Measurements from ENCODE around the gene DCDC1. TPM values are rescaled to one million over a fixed set of nuclear protein-coding genes. Genes with fewer than 3 reads are reported as not detected.
"Not testable (repeated sequence)": the region's sequence is repeated elsewhere in the genome, so short reads cannot be mapped to it uniquely, and the experiment has no call there.

DCDC1 gene
- total RNA-seq, 1 experiment from 2014 or later = under 0.01 TPM

DNA sequence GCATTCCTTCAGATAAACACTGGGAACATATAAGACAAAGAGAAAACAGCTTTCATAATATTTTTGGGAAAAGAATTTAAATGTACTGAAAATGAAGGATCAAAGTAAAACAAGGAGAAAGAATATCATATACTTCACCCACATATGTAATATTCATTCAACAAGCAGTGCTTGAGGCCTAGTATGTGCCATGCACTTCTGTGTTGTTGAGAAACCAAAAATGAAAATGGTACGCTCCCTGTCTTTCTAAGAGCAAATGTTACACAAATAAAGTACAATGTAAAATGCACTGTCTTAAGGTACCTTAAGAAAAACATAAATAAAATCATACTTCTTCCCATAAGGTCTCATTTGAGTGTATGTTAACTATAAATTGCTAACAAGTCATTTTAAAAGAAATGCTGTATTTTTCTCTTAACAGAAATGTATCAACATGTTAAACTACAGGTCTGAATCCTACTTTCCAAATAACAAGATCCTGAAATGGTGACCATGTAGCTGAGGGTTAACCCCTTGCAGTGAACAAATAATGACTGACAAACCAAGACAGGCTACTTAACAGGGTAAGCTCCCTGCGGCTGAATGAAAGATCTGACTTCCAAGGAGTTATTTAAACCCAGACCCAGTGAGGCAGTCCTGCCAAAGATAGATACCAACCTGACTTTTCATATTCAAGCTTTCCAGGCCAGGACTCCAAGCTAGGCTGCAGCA lies 377.6 kb downstream of the DCDC1 start:
- no peak for DNase-seq (ENCODE audit: low read depth)

DNA sequence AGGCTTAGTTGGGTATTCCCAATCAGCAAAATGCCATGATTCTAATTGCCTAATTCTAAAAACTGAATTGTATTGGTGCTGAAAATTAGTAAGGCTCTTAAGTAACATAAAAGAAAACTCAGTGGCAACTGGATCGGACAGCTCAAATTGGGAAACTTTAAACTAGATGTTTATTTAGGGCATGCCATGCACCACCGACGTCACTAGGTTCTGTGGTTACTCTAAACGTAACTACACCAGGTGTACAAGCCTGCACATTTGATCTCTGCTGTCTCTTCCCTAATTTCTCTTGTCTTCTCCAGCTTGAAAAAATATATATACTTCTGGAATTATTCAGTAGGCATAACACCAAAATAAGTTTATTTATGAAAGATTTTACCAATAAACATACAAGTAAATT lies 378.2 kb downstream of the DCDC1 start:
- DNase-seq (ENCODE audit: low read depth) = no peak

DNA sequence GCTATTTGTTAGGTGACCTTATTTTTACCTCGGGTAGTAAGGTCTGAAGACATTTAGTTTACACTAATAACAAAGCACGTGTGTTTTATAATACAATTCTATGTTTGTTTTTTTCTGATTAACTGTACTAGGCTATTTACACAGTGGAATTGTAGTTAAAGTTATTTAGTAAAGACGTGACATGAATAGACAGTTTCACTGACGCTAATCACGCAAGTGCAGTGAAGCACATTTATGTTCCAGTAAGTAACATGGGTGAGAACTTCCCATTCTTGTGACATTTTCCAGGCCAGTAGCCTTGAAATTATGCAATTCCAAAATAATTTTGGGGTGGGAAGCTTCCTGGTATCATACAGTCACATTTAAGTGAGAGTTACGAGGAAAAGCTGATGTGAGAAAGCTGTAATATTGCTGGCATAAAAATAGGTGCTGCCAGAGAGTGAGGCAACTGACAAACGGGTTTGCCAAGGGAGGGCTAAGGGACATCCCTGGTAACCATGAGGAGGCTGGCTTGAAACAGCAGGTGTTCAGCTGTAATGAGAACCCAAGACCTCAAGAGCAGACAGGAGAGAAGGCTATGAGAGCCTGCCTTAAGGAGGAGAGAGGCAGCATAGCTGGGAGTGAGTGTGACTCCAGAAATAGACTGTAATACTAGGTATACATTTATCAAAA lies 378.8 kb downstream of the DCDC1 start:
- DNase-seq (ENCODE audit: low read depth) = no peak

DNA sequence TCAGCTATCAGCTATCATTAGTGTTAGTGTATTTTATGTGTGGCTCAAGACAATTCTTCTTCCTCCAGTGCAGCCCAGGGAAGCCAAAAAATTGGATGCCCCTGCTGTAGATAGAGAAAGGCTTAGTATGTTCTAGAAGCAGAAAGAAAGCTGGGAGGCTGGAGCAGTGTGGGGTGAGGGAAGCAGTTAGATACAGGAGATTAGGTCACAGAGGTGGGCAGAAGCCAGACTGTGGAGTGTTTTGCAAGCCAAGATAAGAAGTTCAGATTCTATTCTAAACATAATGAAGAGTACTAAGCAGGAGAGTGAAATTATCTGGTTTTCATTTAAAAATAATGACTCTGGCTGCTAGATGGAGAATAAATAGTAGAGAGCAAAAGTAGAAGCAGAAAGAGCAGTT lies 381.7 kb downstream of the DCDC1 start:
- no peak for DNase-seq (ENCODE audit: low read depth)

DNA sequence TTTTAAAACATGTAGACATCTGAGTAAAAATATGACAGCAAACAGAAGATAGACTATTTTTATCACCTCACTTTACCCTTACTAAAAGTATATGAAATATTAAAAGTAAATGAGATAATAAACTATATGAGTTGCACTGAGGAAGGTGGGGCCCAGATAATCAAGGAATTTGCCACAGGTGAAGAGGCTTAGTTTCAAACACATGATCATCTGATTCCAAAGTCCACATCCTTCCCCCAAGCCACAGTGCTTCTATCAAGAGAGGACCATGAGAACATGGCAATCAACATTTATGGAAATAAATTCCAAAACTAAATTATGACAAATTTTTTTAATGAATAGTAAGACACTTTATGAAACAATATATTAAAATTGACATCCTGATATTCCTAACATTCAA lies 384.0 kb downstream of the DCDC1 start:
- DNase-seq (ENCODE audit: low read depth) = no peak

DNA sequence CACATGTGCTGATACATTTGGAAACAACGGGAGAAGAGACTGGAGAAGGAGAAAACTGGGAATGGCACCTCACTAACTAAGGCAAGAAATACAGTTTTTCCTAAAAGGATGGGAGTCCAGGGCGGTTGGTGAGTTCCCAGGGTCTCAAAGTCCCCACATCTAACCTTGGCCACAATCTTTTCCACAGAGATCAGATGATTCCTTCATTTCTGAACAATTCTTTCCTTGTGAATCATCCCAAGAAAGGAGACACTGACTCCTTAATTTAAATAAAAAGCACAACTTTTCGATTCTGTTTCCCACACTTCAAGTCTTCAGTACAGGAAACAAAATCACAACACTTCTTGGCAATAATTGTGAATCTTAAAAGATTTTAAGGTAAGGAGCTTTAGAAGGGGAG lies 384.7 kb downstream of the DCDC1 start:
- peak; percentile 9 for DNase-seq (ENCODE audit: low read depth)

DNA sequence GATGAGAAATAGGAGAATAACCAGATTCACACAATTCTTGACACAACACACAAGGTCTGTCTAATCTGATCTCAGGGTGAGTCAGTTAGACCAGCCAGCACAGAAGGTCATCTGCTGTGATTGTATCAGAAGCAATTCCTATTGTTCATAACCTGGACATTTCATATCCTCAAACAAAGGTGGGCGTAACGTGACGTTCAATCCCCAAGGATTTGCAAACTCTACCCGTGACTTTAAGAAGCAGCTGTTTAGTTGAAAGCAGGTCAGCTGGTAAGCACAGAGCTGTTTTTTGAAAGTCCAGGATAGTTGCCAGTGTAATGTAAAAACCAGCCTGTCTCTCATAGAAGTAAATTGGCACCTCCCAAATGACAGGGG lies 385.1 kb downstream of the DCDC1 start:
- peak; percentile 16 for DNase-seq (ENCODE audit: low read depth)

DNA sequence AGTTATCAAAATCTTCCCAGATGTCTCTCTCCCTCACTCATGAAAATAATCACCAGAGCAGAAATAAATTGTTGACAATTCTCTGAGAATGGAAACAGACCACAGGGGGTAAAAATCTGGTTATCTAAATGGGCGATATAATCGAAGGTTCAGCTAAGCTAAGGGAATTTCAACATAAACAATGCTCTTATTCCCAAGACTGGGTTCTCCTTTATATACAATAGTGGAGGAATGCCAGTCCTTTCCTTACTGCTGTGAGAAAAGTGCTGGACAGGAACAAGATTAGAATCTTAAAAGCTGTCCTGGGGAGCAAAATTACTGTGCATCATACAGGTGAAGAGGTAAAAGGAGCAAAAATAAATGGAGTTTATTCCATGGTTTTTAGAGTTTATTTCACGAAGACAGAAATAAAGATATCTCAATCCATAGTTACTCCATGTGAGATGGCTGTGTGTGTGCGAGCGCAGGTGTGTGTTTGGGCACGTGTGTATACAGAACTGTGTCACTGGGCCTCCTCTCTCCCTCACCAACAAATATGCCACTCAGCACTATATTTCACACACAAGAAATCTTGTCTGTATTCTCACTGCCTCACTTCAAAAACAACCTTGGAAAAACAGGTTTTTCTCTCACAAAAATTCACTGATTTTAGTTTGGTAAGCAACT lies 385.6 kb downstream of the DCDC1 start:
- no peak for DNase-seq (ENCODE audit: low read depth)

DNA sequence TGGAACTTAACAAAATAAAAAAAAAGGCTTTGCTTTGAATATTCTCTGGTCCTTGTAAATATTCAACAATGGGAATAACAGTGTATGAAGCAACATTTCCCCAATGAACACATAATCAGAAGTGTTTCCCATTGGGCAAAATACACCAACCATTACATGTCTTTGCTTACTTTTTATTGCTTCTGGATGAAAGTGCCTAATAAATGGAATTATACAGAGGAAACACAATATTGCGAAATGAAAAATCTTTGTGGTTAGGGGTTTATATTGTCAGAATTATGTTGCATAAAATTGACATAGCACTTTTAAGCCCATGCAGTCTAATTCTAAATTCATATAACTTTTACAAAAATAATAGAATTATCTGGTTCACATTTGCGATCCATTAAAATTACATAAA lies 386.4 kb downstream of the DCDC1 start:
- DNase-seq (ENCODE audit: low read depth) = no peak

DNA sequence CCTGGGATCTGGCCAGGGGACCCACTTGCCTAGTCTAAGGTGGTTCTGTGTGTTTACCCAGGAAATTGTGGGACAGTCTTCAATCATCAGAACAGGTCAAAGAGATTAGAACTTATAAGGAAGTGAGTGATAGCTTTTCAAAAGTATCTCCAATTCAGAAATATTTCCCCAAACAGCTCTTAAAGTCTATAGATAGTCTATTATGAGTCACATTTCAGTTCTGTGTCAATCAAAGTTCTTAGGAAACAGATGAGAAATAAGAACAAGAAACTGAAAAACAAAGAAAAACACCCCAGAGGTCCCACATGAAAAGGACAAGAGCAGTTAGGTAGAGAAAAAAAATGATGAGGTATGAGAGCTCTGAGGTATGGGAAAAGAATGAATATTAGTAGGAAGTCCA lies 402.0 kb downstream of the DCDC1 start:
- no peak for DNase-seq (ENCODE audit: low read depth)

DNA sequence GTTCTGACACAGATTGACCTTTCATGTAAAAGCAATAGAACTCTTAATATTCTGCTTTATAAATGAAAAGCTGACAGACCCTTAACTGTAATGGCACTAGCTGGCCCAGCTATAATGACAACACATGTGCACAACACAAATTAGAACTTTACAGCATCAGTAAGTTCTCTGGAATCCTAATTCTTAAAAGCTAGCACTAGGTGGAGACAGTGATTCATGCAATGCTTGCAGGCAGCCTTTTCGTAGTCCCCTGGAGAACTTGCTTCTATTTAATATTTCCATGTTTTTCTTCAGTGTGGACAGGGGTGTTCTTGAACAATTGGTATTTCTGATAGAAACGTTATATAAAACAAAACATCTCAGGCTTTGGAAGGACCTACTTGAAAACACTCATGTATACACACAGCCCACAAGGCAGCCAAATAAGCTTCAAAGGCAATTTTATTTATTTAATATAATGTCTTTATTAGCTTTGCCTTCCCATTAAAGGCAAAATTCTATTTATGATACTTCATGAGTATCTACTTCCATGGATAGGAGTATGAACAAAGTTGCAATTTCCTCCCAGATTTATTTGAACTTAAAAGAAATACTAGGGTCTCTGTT lies 409.0 kb downstream of the DCDC1 start:
- DNase-seq (ENCODE audit: low read depth) = peak; percentile 15

DNA sequence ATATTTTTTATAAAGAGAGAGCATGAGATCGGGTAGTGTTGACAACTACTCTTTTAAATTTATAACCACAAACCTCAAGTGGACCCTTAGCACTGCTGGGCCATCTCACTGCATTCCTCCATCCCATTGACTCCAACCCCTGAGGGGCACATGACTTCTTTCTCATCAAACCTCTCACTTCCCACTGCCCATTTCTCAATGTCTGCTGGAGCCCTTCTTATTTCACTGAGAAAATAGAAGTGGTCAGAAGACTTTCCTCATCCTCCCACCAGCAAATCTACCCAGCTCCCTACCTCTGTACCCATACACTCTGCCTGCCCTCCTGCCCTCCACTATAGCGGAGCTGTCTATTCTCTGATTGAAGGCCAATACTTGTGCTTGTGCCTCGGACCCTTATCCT lies 412.8 kb downstream of the DCDC1 start:
- DNase-seq (ENCODE audit: low read depth) = no peak

DNA sequence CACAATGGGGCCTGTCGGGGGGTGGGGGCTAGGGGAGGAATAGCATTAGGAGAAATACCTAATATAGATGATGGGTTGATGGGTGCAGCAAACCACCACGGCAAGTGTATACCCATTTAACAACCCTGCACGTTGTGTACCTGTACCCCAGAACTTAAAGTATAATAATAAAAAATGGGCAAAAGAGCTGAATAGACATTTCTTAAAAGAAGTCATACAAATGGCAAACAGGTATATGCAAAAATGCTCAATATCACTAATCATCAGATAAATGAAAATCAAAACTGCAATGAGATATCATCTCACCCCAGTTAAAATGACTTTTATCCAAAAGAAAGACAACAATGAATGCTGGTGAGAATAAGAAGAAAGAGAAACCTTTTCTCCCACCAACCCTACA lies 419.7 kb downstream of the DCDC1 start:
- no peak for DNase-seq (ENCODE audit: low read depth)

DNA sequence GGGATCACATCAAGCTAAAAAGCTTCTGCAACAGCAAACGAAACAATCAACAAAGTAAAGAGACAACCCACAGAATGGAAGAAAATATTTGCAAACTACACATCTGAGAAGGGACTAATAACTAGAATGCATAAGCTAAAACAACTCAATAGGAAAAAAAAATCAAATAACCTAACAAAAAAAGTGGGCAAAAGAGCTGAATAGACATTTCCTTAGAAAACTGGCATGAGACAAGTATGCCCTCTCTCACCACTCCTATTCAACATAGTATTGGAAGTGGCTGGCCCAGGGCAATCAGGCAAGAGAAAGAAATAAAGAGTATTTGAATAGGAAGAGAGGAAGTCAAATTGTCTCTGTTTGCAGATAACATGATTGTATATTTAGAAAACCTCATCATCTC lies 421.8 kb downstream of the DCDC1 start:
- DNase-seq (ENCODE audit: low read depth) = not testable (repeated sequence)

DNA sequence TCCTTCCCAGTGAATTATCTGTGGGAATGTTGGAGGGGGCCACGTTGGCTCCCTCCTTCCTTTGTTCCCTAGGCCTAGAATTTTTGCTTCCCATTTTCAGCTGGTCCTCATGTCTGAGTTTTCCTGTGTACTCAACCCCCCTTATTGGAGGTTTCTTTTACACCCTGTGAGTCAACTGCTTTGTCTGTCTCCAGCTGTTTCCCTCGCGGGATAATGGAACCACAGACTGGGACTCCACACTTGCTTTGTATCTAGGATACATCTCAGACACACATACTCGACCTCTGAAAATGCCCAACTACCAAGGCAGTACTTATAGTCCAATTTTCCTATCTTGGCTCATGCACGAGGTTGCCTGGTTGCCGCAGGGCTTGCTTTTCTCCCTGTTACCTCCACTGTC lies 430.7 kb downstream of the DCDC1 start:
- DNase-seq (ENCODE audit: low read depth) = peak; percentile 41

DNA sequence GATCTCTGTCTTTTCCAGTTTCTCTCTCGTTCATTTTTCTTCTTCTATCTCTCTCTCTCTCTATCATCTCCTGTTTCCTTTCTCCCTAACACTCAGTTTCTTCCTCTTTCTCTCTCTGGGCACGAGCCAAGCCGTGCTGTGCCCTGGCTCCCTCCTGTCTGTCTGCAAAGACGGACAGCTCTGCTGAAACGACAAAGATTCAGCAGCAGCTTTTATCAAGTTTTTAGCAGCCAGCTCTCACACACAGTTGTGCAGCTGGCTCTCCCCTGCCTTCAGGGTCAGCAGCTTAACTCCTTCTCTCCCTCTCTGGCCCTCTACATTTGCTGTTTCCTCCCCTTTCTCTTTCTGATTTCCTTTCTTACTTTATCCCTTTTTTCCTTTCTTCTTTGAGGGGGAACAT lies 431.4 kb downstream of the DCDC1 start:
- no peak for DNase-seq (ENCODE audit: low read depth)

DNA sequence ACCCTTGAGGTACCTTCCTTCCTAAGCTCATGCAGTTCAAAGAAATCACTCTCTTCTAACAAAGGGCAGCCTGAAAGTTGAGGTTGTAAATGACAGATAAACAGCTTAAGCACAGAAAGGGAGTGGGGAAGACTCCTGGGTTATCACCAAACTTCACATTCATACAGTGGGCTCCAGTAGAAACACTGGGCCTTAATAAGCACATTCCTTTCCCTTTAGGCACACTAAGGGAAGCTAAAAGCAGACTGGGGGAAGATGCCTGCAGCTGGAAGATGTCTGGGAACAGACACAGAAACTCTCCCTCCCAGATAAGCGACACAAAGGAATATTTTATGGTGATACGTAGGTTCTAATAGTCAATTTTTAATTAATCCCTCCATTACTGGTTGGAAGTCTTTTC lies 433.0 kb downstream of the DCDC1 start:
- peak; percentile 3 for DNase-seq (ENCODE audit: low read depth)

DNA sequence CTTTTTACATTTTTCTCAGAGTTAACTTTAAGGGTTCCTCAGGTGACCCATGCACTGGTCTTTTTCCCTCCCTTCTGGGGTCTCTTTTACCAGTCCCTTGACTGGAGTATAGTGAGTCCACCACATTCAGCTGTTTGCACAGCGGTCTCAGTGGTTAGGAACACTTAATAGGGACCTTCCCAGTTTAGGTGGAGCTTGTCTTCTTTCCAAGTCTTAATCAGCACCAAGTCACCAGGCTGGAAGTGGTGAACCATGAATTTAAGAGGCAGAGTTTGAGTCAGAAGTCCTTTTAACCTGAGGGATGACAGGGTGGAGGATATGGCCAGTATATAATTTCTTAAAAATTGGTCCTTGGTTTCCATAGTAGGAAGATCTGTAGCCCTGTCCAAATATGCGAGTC lies 433.7 kb downstream of the DCDC1 start:
- DNase-seq (ENCODE audit: low read depth) = peak; percentile 29

DNA sequence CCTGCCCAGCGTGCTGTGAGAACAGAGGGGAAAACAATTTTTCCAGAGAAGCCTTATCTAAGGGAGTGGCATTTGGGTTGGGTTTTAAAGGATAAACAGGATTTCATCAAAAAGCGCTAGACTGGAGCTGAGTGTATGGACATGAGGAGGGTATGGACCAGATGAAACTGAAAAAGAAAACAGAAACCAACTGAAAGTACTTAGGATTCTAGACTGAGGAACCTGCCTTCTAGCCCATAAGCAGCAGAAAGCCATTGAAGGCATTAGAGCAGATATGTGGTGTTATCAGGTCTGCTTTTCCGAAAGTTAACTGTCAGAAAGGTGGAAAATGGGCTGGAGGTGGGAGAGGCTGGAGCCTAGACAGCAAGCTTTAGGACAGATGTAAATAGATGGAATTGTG lies 443.4 kb downstream of the DCDC1 start:
- DNase-seq (ENCODE audit: low read depth) = no peak

DNA sequence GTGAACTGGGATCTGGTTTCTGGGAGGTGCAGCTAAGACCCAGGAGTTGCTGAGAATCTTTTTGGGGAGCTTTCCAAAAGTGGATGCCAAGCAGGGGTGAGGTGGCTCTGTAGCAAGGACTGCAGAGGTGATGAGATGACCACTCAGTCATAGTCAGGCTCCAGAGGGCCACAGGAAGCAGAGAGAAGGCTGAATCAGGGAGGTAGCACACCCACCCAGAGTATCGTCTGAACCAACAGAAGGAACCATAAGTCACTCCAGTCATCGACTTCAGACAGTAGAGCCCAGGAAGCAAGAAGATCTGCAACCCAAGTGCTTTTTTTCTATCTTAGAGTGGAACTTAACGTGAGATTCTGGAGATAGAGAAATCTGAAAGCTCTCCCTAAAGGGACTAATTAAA lies 447.7 kb downstream of the DCDC1 start:
- no peak for DNase-seq (ENCODE audit: low read depth)

DNA sequence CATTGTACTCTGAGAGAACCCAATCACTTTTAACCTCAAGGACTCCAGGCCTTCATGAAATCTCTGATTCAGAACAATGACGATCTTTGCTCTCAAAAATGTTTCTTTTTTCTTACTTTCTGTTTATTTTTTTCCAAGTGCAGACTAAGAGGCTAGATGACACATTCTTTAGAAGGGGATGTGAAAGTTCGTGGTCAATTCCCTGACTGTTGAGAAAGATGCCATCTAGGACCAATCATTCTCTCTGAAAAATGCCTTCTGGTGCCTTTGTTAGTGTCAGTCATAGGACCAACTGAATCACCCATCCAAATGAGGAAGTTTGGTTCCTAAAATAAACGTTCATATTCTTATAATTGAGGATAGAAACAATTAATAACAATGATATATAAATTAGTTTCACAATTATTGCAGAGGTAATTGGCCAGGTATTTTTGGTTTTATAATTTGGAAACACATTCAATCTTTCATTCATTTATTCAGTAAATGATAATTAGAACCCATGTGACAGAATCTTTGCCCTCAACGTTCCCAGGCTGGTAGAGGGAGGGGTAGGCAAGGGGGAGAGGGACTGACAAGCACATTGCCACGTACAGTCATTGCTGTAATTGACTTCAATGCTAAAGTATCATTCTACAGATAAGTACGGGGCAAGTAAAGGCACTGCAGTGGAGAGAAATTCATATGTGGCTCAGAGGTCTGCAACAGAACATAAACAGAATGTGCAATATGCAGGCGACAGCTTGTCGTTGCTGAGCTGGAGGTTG lies 450.0 kb downstream of the DCDC1 start:
- DNase-seq (ENCODE audit: low read depth) = no peak

DNA sequence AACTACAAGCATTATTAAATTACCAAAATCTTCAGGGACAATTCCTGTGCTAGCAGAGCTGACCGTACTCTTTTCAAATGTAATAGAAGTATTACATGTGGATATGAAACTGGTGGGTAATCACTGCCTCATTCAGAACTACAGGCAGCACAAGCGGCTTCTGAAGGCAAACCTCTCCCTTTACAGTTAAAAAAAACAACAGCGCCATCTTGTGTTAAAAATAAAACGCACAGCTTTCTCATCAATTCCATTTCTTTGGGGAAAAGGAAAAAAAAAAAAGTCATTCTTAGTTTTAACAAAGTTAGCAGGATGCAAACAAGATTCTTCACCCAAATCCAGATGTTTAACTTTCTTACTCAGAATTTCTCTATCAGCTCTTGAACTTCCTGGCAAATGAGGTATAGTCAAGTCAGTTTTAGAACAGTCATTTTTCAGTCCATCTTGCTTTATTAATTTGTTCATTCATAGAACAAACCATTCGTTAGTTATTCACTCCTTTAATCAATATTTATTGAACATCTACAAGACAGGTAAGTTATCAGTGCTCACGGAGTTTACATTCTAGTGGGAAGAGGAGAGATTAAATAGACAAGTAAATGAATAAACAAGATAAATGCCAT lies 451.6 kb downstream of the DCDC1 start:
- peak; percentile 34 for DNase-seq (ENCODE audit: low read depth)
